ENCODE results near the gene MTCL3.

The MTCL3 gene

GRCh38 chr6:127458222-127458621 lies 60.9 kb downstream of the MTCL3 start:
- H3K36me3 ChIP-seq = no peaks in the 10 kb centered on the region
- DNase-seq (no peak), ATAC-seq (no peak)
- peak overlapping the region in 7 of 12 donors; percentile 7 to 82 (median 67) for H3K27ac ChIP-seq
- no peaks in the 10 kb centered on the region for H3K9me3 ChIP-seq
- peak overlapping the region in 7 of 12 donors; percentile 4 to 53 (median 29) for H3K4me3 ChIP-seq
- peaks cover 0 to 13% (median 0%) of the 10 kb centered on the region in 12 donors for H3K4me1 ChIP-seq
- TF ChIP-seq POLR2A (IDR thresholded peaks at IDR 0.05) (no peak), CTCF (IDR thresholded peaks at IDR 0.05) (no peak)
- intact Hi-C loops (cut with DNase I) = loop anchor here in 1 of 10 donors (5.0 kb wide), 1 partner anchor 116 kb away; the partner anchor contains the start of gene ECHDC1
- 67 to 71% (median 68%) methylated on average over 3 of the region's 3 CpGs for WGBS, 4 donors
- H3K27me3 ChIP-seq = no peaks in the 10 kb centered on the region

DNA sequence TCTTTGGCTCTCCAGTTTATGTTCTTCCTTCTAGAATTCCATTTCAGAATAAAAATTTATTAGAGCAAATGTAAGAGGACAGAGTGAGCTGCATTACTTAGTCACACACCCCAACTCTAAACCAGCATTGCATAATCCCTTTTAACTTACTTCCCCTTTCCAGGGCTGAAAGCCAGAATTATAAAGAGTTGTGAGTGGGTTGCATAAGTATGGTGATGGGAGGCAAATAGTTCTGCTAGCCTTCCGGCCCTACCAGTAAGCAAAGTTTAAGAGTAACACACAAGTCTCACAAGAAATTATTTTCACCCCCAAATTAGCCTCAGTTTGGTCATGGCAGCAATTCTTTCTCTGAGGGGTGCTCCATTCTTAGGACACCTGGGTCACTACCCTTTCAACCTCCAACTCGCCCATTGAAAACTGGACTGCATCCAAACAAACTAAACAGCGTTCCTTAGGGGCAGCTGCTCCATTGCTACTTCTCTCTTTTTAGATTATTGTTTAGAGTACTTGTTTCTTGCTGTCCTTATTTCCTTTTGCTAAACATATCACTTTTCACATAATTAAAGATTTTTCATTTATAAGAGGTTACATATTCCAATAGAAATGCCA lies 61.6 kb downstream of the MTCL3 start:
- peak overlapping the region in 9 of 12 donors; percentile 7 to 82 (median 43) for H3K27ac ChIP-seq
- no peaks in the 10 kb centered on the region for H3K27me3 ChIP-seq
- peaks cover 0 to 13% (median 0%) of the 10 kb centered on the region in 12 donors for H3K4me1 ChIP-seq
- peak overlapping the region in 3 of 12 donors; percentile 29 to 53 (median 51) for H3K4me3 ChIP-seq
- H3K9me3 ChIP-seq = no peaks in the 10 kb centered on the region
- intact Hi-C loops (cut with DNase I) = loop anchor here in 1 of 10 donors (5.0 kb wide), 1 partner anchor 115 kb away; the partner anchor contains the start of gene ECHDC1
- no peak for DNase-seq
- no peaks in the 10 kb centered on the region for H3K36me3 ChIP-seq
- WGBS, 4 donors = 54 to 67% (median 57%) methylated on average over 3 of the region's 3 CpGs
- no peak for TF ChIP-seq POLR2A (IDR thresholded peaks at IDR 0.05)
- TF ChIP-seq CTCF (IDR thresholded peaks at IDR 0.05) = no peak
- peak in 3 of 4 donors; percentile 67 to 85 (median 82) for ATAC-seq

- peak overlapping the region in 1 of 12 donors; percentile 82 for H3K27ac ChIP-seq
- H3K9me3 ChIP-seq = no peaks in the 10 kb centered on the region
- H3K4me1 ChIP-seq = peaks cover 0 to 13% (median 0%) of the 10 kb centered on the region in 12 donors
- intact Hi-C loops (cut with DNase I) = loop anchor here in 1 of 10 donors (5.0 kb wide), 1 partner anchor 114 kb away; the partner anchor contains the start of gene ECHDC1
- TF ChIP-seq POLR2A (IDR thresholded peaks at IDR 0.05) (no peak), CTCF (IDR thresholded peaks at IDR 0.05) (no peak)
- H3K27me3 ChIP-seq = no peaks in the 10 kb centered on the region
- DNase-seq (no peak), ATAC-seq (no peak)
- H3K4me3 ChIP-seq = no peak overlapping the region
- no peaks in the 10 kb centered on the region for H3K36me3 ChIP-seq
- 79 to 89% (median 86%) methylated on average over 3 of the region's 3 CpGs for WGBS, 4 donors
Measured at GRCh38 chr6:127456465-127456864, 62.7 kb downstream of the MTCL3 start.

DNA sequence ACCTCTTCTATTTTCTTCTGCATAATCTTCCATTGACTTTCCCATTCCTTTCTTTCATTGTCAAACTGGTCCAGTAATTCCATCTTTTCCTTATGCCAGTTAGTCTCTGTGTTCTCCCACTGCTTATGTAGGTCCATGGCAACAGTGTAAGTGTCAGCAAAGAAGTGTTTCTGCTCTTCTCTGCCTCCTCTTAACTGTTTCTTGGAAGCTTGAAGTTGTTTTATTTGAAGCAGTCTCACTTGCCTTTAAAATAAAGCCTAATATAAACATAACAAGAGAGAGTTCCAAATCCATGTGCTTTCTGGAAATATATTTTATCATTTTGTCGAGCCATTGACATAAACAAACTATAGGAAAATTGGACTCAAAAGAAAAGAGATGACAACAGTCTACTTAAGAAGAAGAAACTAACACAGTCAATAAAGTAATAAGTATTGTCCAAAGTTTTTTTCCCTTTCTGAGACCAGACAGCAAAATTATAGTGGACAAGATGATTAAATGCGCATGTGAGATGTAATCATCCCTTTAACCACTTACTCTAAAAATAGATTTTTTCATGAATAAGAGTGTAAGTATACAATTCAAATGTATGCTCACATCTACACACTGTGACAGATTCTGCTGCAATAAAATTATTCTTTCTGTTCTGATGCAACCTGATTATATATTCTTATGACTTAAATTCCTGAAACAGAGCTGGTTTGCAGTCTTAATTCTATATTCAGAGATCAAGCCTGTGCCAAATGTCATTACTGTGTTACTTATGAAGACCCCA lies 65.1 kb downstream of the MTCL3 start:
- peaks cover 0 to 9% (median 0%) of the 10 kb centered on the region in 12 donors for H3K4me1 ChIP-seq
- no peak overlapping the region for H3K4me3 ChIP-seq
- H3K27ac ChIP-seq = peak overlapping the region in 1 of 12 donors; percentile 7

More for the DNA sequence above, 65.1 kb downstream of the MTCL3 start:
- no peak for TF ChIP-seq POLR2A (IDR thresholded peaks at IDR 0.05)
- TF ChIP-seq CTCF (IDR thresholded peaks at IDR 0.05) = no peak
- Histone ChIP-seq H3K9me3 (no peaks in the 10 kb centered on the region), H3K27me3 (no peaks in the 10 kb centered on the region), H3K36me3 (peaks cover 0 to 4% (median 0%) of the 10 kb centered on the region in 9 donors)
- 83 to 89% (median 85%) methylated on average over 2 of the region's 2 CpGs for WGBS, 4 donors
- ATAC-seq (no peak), DNase-seq (no peak)
- intact Hi-C loops (cut with DNase I) = no loop called here

All from heart left ventricle (tissue), 16 donors.